Adrenal gland (tissue), 12 donors: Measurements from ENCODE around the gene CTNNBIP1. TPM values are rescaled to one million over a fixed set of nuclear protein-coding genes. Genes with fewer than 3 reads are reported as not detected.

Source experiments
- DNase-seq, 7 donors: peaks; one replicate each; pipeline ENCODE4 v3.0.0-alpha.2; 2019 to 2020
- H3K27ac ChIP-seq, 5 donors: fragments of 200-600 bp; sonication (generic) in 4 of 5; 1 replicate in 3 of 5; 2 replicates in 2 of 5; pipeline versions ENCODE4 v1.5.1 to v1.8.0; 2016 to 2020; ENCODE audit warnings: mild to moderate bottlenecking in 1 of 5
- H3K27me3 ChIP-seq: fragments of 200-600 bp; 2 replicates; pipeline ENCODE4 v1.8.0; 2021
- H3K36me3 ChIP-seq, 2 donors: fragments of 200-600 bp; replicated peaks in 1 of 2; 1 replicate in 1 of 2; 2 replicates in 1 of 2; pipeline versions ENCODE4 v1.5.1 to v1.8.0; 2018 to 2022
- H3K4me1 ChIP-seq, 2 donors: fragments of 200-600 bp; replicated peaks in 1 of 2; 1 replicate in 1 of 2; 2 replicates in 1 of 2; pipeline versions ENCODE4 v1.5.1 to v1.8.0; 2018 to 2021
- H3K4me3 ChIP-seq, 4 donors: fragments of 200-600 bp; sonication (generic) in 3 of 4; one replicate each; pipeline ENCODE4 v1.5.1; 2016 to 2018
- H3K9me3 ChIP-seq, 3 donors: fragments of 200-600 bp; sonication (generic) in 1 of 3; replicated peaks in 1 of 3; 1 replicate in 2 of 3; 2 replicates in 1 of 3; pipeline versions ENCODE4 v1.5.1 to v1.8.0; 2016 to 2021
- POLR2A ChIP-seq, 2 donors: fragments of 450-650 bp; IDR thresholded peaks; one replicate each; pipeline ENCODE4 v1.6.1; 2017; ENCODE audit warnings: antibody characterized with exemption in 2 of 2, mild to moderate bottlenecking in 2 of 2, moderate library complexity in 1 of 2
- WGBS, 4 donors: extraction: QIAGEN DNeasy Blood & Tissue Kit in 2 of 4; methylation state at CpG; one replicate each; pipeline versions ENCODE4 v1.1.5 to v1.1.7; 2013 to 2017; 5-methylcytosine and 5-hydroxymethylcytosine counted together
- intact Hi-C, 2 donors: fragments of 100-400 bp; cut with DNase I; formaldehyde crosslinking; loops; one replicate each; pipeline versions ENCODE4 v1.14.1 to v1.15.0; 2022 to 2023
- polyA plus RNA-seq, 3 donors: library from polyadenylated mRNA; stranded (reverse); fragments of 200-250 nt in 2 of 3; fragments of 350-450 nt in 1 of 3; fragmentation: Illumina TruSeq in 1 of 3; extraction: RNeasy Lipid Tissue Mini Kit (QIAGEN cat#74804) in 1 of 3; gene quantifications; one replicate each; pipeline ENCODE4 v1.2.3, GENCODE V29; 2013 to 2014
- total RNA-seq, 9 donors: library from RNA; depleted of rRNA in 4 of 9; stranded (reverse); fragments of >200 nt in 4 of 9; fragments of 120-200 nt in 1 of 9; fragmentation: NEBNext Ultra II Directional in 1 of 9; extraction: Animal tissue kit (Norgen Biotek cat#: 25700) in 1 of 9; gene quantifications; one replicate each; pipeline versions ENCODE4 v1.1.0 to v1.2.4, GENCODE V29; 2013 to 2023
- TF ChIP-seq, protein P1 (sequence below), 6 experiments: fragments of 450-650 bp in 4 of 6; fragments of 200-600 bp in 2 of 6; sonication (generic) in 1 of 6; IDR thresholded peaks; 1 replicate in 5 of 6; 2 replicates in 1 of 6; pipeline versions ENCODE4 v1.5.1 to v1.8.0; 2016 to 2021; ENCODE audit warnings: antibody characterized with exemption in 6 of 6, mild to moderate bottlenecking in 2 of 6, moderate library complexity in 1 of 6
- donor health status: healthy with polysubstance abuse.
- donor health status: Bipolar disorder and iron deficiency.
- donor health status: DM: yes; HTN: yes; CAD: no.
- donor health status: DM: no; HTN: no; CAD: no.
- donor health status: DM: no; HTN: no; CAD: no.
- donor health status: DM: yes; HTN: yes; CAD: no.

CTNNBIP1 gene
- total and polyA plus RNA-seq, 12 donors: 6.8 to 26.9 (median 16.0) TPM

DNA sequence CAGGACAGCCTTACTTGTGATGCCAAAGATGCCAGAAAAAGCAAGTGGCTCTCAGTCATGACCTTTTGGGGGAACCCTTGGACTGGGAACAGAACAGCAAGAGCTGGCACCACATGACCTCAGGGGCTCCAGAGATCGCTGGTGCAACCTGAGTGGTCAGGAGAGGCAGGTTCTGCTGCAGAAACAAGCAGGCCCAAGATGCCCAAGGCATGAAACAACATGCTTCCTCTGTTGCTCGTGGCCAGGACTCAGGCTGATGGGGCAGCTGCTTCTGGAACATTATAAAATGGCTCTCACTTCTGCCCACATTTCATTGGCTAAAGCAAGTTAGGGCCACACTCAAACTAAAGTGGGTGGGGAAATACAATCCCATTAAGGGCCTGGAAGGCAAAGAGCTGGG lies 68.6 kb downstream of the CTNNBIP1 start:
- H3K36me3 ChIP-seq: no peaks in the 10 kb centered on the region
- H3K27ac ChIP-seq: no peak overlapping the region
- H3K4me3 ChIP-seq: no peak overlapping the region
- TF ChIP-seq, protein P1, sequence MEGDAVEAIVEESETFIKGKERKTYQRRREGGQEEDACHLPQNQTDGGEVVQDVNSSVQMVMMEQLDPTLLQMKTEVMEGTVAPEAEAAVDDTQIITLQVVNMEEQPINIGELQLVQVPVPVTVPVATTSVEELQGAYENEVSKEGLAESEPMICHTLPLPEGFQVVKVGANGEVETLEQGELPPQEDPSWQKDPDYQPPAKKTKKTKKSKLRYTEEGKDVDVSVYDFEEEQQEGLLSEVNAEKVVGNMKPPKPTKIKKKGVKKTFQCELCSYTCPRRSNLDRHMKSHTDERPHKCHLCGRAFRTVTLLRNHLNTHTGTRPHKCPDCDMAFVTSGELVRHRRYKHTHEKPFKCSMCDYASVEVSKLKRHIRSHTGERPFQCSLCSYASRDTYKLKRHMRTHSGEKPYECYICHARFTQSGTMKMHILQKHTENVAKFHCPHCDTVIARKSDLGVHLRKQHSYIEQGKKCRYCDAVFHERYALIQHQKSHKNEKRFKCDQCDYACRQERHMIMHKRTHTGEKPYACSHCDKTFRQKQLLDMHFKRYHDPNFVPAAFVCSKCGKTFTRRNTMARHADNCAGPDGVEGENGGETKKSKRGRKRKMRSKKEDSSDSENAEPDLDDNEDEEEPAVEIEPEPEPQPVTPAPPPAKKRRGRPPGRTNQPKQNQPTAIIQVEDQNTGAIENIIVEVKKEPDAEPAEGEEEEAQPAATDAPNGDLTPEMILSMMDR (IDR thresholded peaks at IDR 0.05): no peak
- no peak for TF ChIP-seq POLR2A (IDR thresholded peaks at IDR 0.05)
- H3K4me1 ChIP-seq: no peaks in the 10 kb centered on the region
- H3K9me3 ChIP-seq: no peaks in the 10 kb centered on the region
- DNase-seq: no peak
- WGBS, 4 donors: 63 to 89% (median 88%) methylated on average over 2 of the region's 2 CpGs
- intact Hi-C loops: no loop called here
- no peaks in the 10 kb centered on the region for H3K27me3 ChIP-seq

DNA sequence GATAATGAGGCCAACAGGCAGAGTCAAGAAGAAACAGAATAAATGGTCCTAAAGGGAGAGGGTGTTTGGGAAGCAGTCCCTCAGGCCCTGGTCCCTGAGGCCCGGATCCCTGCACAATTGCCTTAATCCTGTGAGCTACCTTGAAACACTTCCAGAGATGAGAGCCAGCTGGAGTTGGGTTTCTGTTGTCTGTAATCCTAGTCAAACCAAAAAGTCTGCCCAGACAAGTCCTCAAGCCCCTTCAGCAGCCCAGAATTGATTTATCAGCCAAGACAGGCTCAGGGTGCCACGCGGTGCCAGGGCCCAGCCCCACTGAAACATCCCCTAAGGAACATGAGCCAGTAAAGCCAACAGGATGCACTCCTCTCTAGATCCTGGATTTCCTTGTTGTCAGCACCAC lies 69.9 kb downstream of the CTNNBIP1 start:
- intact Hi-C loops: no loop called here
- no peaks in the 10 kb centered on the region for H3K4me1 ChIP-seq
- no peaks in the 10 kb centered on the region for H3K27me3 ChIP-seq
- no peak for DNase-seq
- 49 to 96% (median 75%) methylated on average over 3 of the region's 3 CpGs for WGBS, 4 donors
- H3K9me3 ChIP-seq: no peaks in the 10 kb centered on the region
- H3K27ac ChIP-seq: no peak overlapping the region
- H3K4me3 ChIP-seq: no peak overlapping the region
- TF ChIP-seq, protein P1 (IDR thresholded peaks at IDR 0.05): no peak
- no peak for TF ChIP-seq POLR2A (IDR thresholded peaks at IDR 0.05)
- H3K36me3 ChIP-seq: no peaks in the 10 kb centered on the region

DNA sequence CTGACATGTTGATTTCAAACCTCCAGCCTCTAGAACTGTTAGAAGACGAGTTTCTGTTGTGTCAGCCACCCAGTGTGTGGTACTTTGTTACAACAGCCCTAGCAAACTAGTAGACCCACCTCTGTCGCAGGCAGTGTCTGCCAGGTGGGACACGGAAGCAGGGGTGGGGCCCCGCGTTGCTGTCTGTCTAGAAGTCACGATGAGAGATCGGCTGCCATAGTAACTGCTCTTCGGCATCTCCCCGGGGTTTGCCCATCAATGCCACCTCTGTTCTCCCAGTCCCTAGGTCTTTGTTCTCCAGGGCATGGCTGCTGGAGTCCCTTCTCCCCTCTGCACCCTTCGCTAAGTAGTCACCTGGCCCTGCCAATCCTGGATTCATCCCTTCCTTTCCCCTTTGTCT lies 71.1 kb downstream of the CTNNBIP1 start:
- no peak for TF ChIP-seq POLR2A (IDR thresholded peaks at IDR 0.05)
- TF ChIP-seq, protein P1 (IDR thresholded peaks at IDR 0.05): no peak
- Histone ChIP-seq H3K9me3 (no peaks in the 10 kb centered on the region), H3K4me3 (no peak overlapping the region), H3K4me1 (no peaks in the 10 kb centered on the region), H3K36me3 (no peaks in the 10 kb centered on the region), H3K27me3 (no peaks in the 10 kb centered on the region), H3K27ac (no peak overlapping the region)
- WGBS, 4 donors: 82 to 95% (median 92%) methylated on average over 6 to 10 of the region's 10 CpGs
- no peak for DNase-seq
- intact Hi-C loops: no loop called here

DNA sequence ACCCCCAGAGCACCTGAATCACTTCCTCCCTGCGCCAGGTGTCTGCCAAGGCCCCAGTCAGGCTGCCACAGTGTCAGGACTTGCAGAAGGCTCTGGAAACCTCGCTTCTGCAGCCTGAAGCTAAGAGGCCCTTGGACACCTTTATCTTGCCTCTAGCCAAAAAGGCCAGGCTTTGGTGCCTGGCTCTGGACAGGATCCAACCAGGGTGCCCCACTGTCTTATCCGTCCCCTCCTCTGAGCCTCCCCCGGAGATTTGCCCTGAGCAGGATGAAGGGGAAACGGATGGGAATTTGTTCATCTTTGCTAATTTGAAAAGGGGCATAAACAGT lies 73.5 kb downstream of the CTNNBIP1 start:
- no peak for TF ChIP-seq POLR2A (IDR thresholded peaks at IDR 0.05)
- TF ChIP-seq, protein P1 (IDR thresholded peaks at IDR 0.05): no peak
- Histone ChIP-seq H3K36me3 (no peaks in the 10 kb centered on the region), H3K4me3 (no peak overlapping the region), H3K9me3 (no peaks in the 10 kb centered on the region), H3K27ac (peak overlapping the region in 1 of 5 donors; percentile 30), H3K27me3 (no peaks in the 10 kb centered on the region), H3K4me1 (no peaks in the 10 kb centered on the region)
- WGBS, 4 donors: 59 to 88% (median 85%) methylated on average over 4 to 5 of the region's 5 CpGs
- peak in 1 of 7 donors; percentile 13 for DNase-seq
- intact Hi-C loops: no loop called here
